HCT116 (cell line): Measurements from ENCODE around the gene NBL1.

Source experiments
- ATF3 ChIP-seq: IDR thresholded peaks from 2 replicates; pipeline ENCODE4 v1.6.1; 2012
- CEBPB ChIP-seq: IDR thresholded peaks from 2 replicates; pipeline ENCODE4 v1.6.1; 2012; ENCODE audit warnings: low read depth
- CTCF ChIP-seq, 3 experiments: fragments of 200-600 bp in 1 of 3; sonication (generic) in 1 of 3; IDR thresholded peaks in 2 of 3; conservative IDR thresholded peaks in 1 of 3; 2 replicates each; pipeline ENCODE4 v1.5.1; 2012 to 2017; ENCODE audit warnings: low read depth in 2 of 3, low read length in 2 of 3, antibody characterized with exemption in 1 of 3, borderline replicate concordance in 1 of 3, control low read depth in 1 of 3, mild to moderate bottlenecking in 1 of 3, mixed read lengths in 1 of 3, mixed run types in 1 of 3, moderate library complexity in 1 of 3; ENCODE audit not compliant: insufficient read depth in 1 of 3
- EZH2 ChIP-seq: fragments of 200-600 bp; sonication (generic); IDR thresholded peaks from 2 replicates; pipeline ENCODE4 v1.6.1; 2017; ENCODE audit warnings: antibody characterized with exemption, mixed run types
- EZH2phosphoT487 ChIP-seq: fragments of 200-600 bp; IDR thresholded peaks from 2 replicates; pipeline ENCODE4 v1.6.1; 2018; ENCODE audit warnings: antibody characterized with exemption, borderline replicate concordance
- POLR2A ChIP-seq: IDR thresholded peaks from 2 replicates; pipeline ENCODE4 v1.7.0; 2011; ENCODE audit warnings: borderline replicate concordance; ENCODE audit not compliant: insufficient read depth, insufficient read length; ENCODE audit errors: extremely low read depth
- POLR2AphosphoS5 ChIP-seq: IDR thresholded peaks from 2 replicates; pipeline ENCODE4 v1.6.1; 2011; ENCODE audit warnings: mild to moderate bottlenecking, low read depth, low read length, moderate library complexity
- RAD21 ChIP-seq: IDR thresholded peaks from 2 replicates; pipeline ENCODE4 v1.6.1; 2012; ENCODE audit warnings: low read depth, mild to moderate bottlenecking
- REST ChIP-seq: IDR thresholded peaks from 2 replicates; pipeline ENCODE4 v1.6.1; 2012; ENCODE audit warnings: low read depth
- SIN3A ChIP-seq: IDR thresholded peaks from 2 replicates; pipeline ENCODE4 v1.6.1; 2012; ENCODE audit warnings: low read depth
- TCF7L2 ChIP-seq: IDR thresholded peaks from 2 replicates; pipeline ENCODE4 v1.7.0; 2011; ENCODE audit warnings: borderline replicate concordance, inconsistent platforms; ENCODE audit not compliant: insufficient read depth, insufficient read length; ENCODE audit errors: extremely low read depth
- YY1 ChIP-seq: IDR thresholded peaks from 2 replicates; pipeline ENCODE4 v1.6.1; 2011; ENCODE audit warnings: low read length, low read depth, moderate library complexity, mild to moderate bottlenecking; ENCODE audit not compliant: insufficient replicate concordance; ENCODE audit errors: extremely low read depth
- ZNF274 ChIP-seq: fragments of 200-500 bp; sonication (Bioruptor generic); IDR thresholded peaks from 2 replicates; pipeline ENCODE4 v1.6.1; 2014; ENCODE audit warnings: mild to moderate bottlenecking, low read depth, low read length, inconsistent platforms

- no peak for TF ChIP-seq CTCF (IDR thresholded peaks at IDR 0.05 in 2 of 3, conservative IDR thresholded peaks at IDR 0.05 in 1 of 3; ENCODE audit: borderline replicate concordance in 1 of 3, insufficient read depth in 1 of 3, low read depth in 2 of 3, low read length in 2 of 3)
- no peak for TF ChIP-seq POLR2AphosphoS5
- TF ChIP-seq POLR2A = no peak
- no peak for TF ChIP-seq EZH2phosphoT487
- no peak for TF ChIP-seq EZH2
- TF ChIP-seq RAD21 = no peak
- no peak for TF ChIP-seq REST
- no peak for TF ChIP-seq YY1
- TF ChIP-seq ZNF274 = no peak
- TF ChIP-seq CEBPB = no peak
- no peak for TF ChIP-seq SIN3A
- TF ChIP-seq TCF7L2 = no peak
- no peak for TF ChIP-seq ATF3
Observed at GRCh38 chr1:19656780-19657466, 12.8 kb downstream of the NBL1 start.
